ENCODE results near the gene PSMD11. TPM values are rescaled to one million over a fixed set of nuclear protein-coding genes. Genes with fewer than 3 reads are reported as not detected.

PSMD11 gene
- total RNA-seq, 2 donors from 2014 or later, result 42.0 to 51.9 TPM

DNA sequence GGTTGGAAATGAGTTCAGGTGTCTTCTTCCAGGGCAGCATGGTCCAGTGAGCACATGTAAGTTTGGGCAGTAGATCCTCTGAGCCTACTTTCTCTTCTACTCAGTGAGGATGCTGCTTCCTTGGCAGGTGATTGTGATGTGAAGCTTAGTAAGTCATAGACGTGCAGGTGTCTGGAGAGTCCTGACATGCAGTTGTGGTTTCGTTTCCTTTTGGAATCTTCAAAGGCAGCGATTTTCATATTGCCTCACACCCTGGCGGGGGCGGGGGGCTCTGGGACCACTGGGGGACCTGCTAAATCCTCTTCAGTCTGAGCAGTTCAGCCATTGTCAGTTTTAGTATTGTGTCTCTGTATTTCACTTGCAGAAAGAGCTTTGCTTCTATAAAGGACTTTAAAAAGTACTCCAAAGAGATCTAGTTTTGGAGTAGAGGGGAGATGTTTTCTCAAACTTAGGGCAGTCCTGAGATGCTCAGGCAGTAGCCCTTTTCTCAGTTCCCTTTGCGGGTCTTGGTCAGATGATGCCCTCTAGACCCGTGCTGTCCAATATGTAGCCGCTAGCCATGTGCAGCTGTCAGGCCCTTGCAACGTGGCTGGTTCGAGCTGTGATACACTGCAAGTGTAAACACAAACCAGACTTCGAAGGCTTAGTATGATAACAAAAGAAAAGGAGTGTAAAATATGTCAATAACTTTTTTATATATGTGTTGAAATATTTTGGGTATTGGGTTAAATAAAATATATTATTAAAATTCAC, 38.4 kb downstream of the PSMD11 start:
- no peak for ATAC-seq (ENCODE audit: insufficient number of reproducible peaks, low FRiP score, low read depth)
- Histone ChIP-seq H3K4me3 (no peak overlapping the region), H3K27ac (peak overlapping the region in 1 of 2 donors; percentile 7), H3K4me1 (ENCODE audit: control insufficient read depth in 1 of 2, low read depth in 2 of 2) (peaks cover 13 to 28% of the 10 kb centered on the region in 2 donors), H3K9me3 (no peaks in the 10 kb centered on the region), H3K27me3 (replicated peaks; ENCODE audit: insufficient read depth) (no peaks in the 10 kb centered on the region), H3K36me3 (peaks cover 45% of the 10 kb centered on the region)
- TF ChIP-seq, protein P1, sequence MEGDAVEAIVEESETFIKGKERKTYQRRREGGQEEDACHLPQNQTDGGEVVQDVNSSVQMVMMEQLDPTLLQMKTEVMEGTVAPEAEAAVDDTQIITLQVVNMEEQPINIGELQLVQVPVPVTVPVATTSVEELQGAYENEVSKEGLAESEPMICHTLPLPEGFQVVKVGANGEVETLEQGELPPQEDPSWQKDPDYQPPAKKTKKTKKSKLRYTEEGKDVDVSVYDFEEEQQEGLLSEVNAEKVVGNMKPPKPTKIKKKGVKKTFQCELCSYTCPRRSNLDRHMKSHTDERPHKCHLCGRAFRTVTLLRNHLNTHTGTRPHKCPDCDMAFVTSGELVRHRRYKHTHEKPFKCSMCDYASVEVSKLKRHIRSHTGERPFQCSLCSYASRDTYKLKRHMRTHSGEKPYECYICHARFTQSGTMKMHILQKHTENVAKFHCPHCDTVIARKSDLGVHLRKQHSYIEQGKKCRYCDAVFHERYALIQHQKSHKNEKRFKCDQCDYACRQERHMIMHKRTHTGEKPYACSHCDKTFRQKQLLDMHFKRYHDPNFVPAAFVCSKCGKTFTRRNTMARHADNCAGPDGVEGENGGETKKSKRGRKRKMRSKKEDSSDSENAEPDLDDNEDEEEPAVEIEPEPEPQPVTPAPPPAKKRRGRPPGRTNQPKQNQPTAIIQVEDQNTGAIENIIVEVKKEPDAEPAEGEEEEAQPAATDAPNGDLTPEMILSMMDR (IDR thresholded peaks at IDR 0.05), result no peak
- DNase-seq (ENCODE audit: low spot score), result no peak

DNA sequence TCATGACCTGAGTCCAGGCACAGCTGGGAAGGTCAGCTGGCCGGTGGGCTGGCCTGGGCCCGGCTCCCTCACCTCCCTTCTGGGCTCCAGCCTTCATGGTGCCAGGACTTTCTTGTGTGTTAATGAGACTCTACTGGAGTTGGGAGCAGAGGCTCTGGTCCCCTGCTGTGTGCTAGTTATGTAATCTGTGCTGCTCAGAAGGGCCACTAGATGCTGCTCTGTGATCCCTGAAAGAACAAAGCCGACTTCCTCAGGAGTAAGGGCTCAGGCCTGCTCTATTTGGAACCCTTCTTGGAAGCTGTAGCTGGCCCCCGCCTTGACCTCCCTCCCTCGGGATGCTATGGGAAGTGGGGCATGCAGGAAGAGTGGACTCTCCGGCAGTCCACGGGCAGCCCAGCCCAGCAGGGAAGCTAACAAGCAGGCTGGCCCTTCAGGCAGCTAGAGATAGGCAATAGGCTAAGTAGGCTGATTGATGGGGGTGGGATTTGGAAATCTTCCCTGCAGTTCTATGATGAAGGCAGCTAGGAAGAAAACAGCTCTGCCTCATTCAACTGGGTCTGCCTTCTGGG, 39.2 kb downstream of the PSMD11 start:
- Histone ChIP-seq H3K27ac (peak overlapping the region; percentile 7 to 47), H3K9me3 (no peaks in the 10 kb centered on the region), H3K36me3 (peaks cover 37% of the 10 kb centered on the region), H3K4me3 (no peak overlapping the region), H3K27me3 (replicated peaks; ENCODE audit: insufficient read depth) (no peaks in the 10 kb centered on the region), H3K4me1 (ENCODE audit: control insufficient read depth in 1 of 2, low read depth in 2 of 2) (peaks cover 15 to 30% of the 10 kb centered on the region in 2 donors)
- DNase-seq (ENCODE audit: low spot score) (no peak), ATAC-seq (ENCODE audit: insufficient number of reproducible peaks, low FRiP score, low read depth) (peak; percentile 39)
- TF ChIP-seq, protein P1 (IDR thresholded peaks at IDR 0.05), result peak; percentile 72

DNA sequence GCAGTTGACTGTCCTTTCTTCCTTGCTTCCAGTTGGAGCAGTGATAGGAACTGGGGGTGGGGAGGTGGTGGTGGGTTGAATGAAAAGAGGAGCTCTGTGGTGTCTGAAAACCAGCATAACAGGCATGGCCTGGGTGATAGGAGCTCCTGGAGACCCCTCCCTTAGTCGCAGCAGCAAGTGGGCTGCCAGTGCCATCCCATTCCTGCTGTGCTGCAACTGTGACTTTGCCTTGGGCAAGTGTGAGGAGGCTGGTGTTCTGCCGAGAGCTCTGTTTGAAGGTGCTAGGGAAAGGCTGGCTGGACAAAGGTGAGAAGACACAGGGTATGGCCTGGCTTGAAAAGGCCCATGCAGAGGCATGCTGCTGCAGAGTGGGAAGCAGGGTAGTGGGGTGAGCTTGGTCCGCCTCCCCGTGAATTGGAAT, 39.7 kb downstream of the PSMD11 start:
- Histone ChIP-seq H3K9me3 (no peaks in the 10 kb centered on the region), H3K27me3 (replicated peaks; ENCODE audit: insufficient read depth) (no peaks in the 10 kb centered on the region), H3K4me3 (no peak overlapping the region), H3K36me3 (peaks cover 32% of the 10 kb centered on the region), H3K27ac (peak overlapping the region; percentile 7 to 47), H3K4me1 (ENCODE audit: control insufficient read depth in 1 of 2, low read depth in 2 of 2) (peaks cover 15 to 30% of the 10 kb centered on the region in 2 donors)
- ATAC-seq (ENCODE audit: insufficient number of reproducible peaks, low FRiP score, low read depth) (no peak), DNase-seq (ENCODE audit: low spot score) (no peak)
- TF ChIP-seq, protein P1 (IDR thresholded peaks at IDR 0.05), result no peak

DNA sequence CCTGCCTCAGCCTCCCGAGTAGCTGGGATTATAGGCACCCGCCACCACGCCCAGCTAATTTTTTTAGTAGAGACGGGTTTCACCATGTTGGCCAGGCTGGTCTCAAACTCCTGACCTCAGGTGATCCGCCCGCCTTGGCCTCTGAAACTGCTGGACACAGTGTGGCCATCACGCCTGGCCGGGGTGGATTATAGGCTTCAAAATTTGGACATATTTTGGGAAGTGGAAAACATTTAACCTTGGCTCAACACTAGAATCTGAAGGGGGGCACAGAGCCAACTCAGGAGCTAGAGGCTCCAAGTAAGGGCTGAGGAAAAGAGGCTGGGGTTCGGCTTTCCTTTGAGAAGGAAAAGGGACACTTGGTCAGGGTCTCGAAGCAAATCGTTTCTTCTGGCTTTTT, 40.3 kb downstream of the PSMD11 start:
- Histone ChIP-seq H3K4me1 (ENCODE audit: control insufficient read depth in 1 of 2, low read depth in 2 of 2) (peaks cover 15 to 30% of the 10 kb centered on the region in 2 donors), H3K27ac (peak overlapping the region in 1 of 2 donors; percentile 7), H3K4me3 (no peak overlapping the region), H3K9me3 (no peaks in the 10 kb centered on the region), H3K27me3 (replicated peaks; ENCODE audit: insufficient read depth) (no peaks in the 10 kb centered on the region), H3K36me3 (peaks cover 26% of the 10 kb centered on the region)
- DNase-seq (ENCODE audit: low spot score), result no peak
- TF ChIP-seq, protein P1 (IDR thresholded peaks at IDR 0.05), result no peak
- ATAC-seq (ENCODE audit: insufficient number of reproducible peaks, low FRiP score, low read depth), result no peak

DNA sequence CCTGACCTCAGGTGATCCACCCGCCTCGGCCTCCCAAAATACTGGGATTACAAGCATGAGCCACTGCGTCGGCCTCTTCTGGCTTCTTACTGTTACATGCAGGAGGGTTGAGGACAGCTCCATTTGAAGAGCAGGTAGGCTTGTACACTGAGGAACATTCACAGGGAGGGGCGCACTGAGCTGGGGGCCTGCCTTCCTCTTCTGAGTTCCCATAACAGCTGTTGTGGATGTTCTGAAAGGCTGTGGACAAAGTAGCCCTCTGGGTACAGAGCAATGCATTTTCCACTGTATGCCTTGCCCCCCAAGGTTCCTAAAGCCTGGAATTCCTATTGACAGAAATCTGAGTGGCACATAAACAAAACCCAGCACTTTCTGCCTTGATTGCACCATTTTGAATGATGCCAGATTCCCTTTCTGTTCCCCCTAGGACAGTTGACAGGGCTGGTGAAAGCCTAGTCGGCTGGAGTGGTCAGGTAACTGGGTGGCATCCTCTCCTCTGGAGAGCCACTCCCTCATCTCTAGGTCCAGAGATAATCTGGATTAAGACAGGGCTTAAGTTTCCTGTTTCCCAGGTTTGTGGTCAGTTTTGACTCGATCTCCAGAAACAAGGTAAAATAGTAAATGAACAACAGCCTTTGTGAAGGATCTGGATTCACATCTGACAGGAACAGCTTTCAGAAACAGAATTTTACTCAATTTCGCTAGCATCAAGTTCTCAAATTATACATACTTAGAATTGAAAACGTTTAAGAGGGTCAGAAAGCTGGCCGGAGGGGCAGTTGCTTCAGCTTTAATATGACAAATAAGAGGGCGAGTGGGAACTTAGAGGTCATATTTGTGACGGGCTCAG, 41.2 kb downstream of the PSMD11 start:
- H3K9me3 ChIP-seq, result no peaks in the 10 kb centered on the region
- H3K27me3 ChIP-seq (replicated peaks; ENCODE audit: insufficient read depth), result no peaks in the 10 kb centered on the region
- H3K4me3 ChIP-seq, result peak overlapping the region; percentile 68
- DNase-seq (ENCODE audit: low spot score), result no peak
- no peak for ATAC-seq (ENCODE audit: insufficient number of reproducible peaks, low FRiP score, low read depth)
- TF ChIP-seq, protein P1 (IDR thresholded peaks at IDR 0.05), result no peak
- peak overlapping the region; percentile 35 to 55 for H3K27ac ChIP-seq
- H3K4me1 ChIP-seq (ENCODE audit: control insufficient read depth in 1 of 2, low read depth in 2 of 2), result peaks cover 15 to 30% of the 10 kb centered on the region in 2 donors
- H3K36me3 ChIP-seq, result peaks cover 17% of the 10 kb centered on the region
